Measurements from ENCODE around the gene RBM20. TPM values are rescaled to one million over a fixed set of nuclear protein-coding genes. Genes with fewer than 3 reads are reported as not detected.

RBM20 gene
- total RNA-seq, 4 donors from 2014 or later, result 0.54 to 4.3 (median 1.5) TPM

DNA sequence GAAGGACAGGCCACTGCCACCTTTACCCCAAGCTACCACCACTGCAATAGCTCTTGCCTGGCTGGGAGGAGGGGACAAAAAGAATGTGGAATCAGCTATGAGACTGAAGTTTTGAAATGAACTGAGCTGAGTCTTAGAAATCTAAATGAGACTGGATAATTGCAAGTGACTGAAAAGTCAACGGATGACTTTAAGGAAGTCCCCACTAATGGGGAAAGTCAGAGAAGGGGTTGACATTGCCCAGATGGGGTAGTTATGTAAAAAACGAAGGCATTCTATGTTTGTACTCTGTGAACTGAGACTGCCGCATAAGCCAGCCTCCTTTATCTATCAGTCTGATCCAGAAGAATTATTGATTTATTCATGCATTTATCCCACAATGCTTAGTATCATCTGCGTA, 67.2 kb downstream of the RBM20 start:
- WGBS, 2 donors, result 86 to 87% methylated on average over 4 of the region's 4 CpGs
- H3K4me3 ChIP-seq (replicated peaks in 1 of 3), result no peak overlapping the region
- intact Hi-C loops (cut with DNase I), result no loop called here

DNA sequence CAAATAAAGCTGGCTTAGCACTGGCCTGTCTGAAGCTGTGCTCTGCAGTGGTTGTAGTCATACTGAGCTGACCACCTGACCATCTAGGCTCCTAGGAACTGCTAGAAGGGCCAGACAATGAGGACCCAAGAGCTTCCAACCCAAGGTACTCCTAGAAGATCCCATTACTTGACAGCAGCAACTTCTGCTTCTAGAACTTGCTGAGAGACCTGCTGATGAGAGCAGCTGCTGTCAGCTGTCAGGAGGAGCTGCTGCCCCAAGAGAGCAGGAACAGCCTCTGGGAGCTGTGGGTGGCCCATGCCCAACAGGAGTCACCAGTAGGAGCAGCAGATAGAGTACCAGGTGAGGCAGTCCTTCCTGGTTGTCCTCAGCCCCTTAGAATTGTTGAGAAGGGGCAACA, 70.2 kb downstream of the RBM20 start:
- Histone ChIP-seq H3K4me1 (no peaks in the 10 kb centered on the region), H3K9me3 (no peaks in the 10 kb centered on the region), H3K4me3 (replicated peaks in 1 of 3) (no peak overlapping the region), H3K27ac (no peak overlapping the region), H3K36me3 (no peaks in the 10 kb centered on the region), H3K27me3 (no peaks in the 10 kb centered on the region)
- DNase-seq, result no peak
- intact Hi-C loops (cut with DNase I), result no loop called here
- no peak for TF ChIP-seq POLR2A (IDR thresholded peaks at IDR 0.05)
- TF ChIP-seq, protein P1, sequence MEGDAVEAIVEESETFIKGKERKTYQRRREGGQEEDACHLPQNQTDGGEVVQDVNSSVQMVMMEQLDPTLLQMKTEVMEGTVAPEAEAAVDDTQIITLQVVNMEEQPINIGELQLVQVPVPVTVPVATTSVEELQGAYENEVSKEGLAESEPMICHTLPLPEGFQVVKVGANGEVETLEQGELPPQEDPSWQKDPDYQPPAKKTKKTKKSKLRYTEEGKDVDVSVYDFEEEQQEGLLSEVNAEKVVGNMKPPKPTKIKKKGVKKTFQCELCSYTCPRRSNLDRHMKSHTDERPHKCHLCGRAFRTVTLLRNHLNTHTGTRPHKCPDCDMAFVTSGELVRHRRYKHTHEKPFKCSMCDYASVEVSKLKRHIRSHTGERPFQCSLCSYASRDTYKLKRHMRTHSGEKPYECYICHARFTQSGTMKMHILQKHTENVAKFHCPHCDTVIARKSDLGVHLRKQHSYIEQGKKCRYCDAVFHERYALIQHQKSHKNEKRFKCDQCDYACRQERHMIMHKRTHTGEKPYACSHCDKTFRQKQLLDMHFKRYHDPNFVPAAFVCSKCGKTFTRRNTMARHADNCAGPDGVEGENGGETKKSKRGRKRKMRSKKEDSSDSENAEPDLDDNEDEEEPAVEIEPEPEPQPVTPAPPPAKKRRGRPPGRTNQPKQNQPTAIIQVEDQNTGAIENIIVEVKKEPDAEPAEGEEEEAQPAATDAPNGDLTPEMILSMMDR (IDR thresholded peaks at IDR 0.05), result no peak

More for the DNA sequence above, 67.2 kb downstream of the RBM20 start:
- TF ChIP-seq POLR2A (IDR thresholded peaks at IDR 0.05), result no peak
- TF ChIP-seq, protein P1 (IDR thresholded peaks at IDR 0.05), result no peak
- Histone ChIP-seq H3K27ac (no peak overlapping the region), H3K27me3 (no peaks in the 10 kb centered on the region), H3K4me1 (no peaks in the 10 kb centered on the region), H3K36me3 (no peaks in the 10 kb centered on the region), H3K9me3 (no peaks in the 10 kb centered on the region)
- DNase-seq, result no peak

DNA sequence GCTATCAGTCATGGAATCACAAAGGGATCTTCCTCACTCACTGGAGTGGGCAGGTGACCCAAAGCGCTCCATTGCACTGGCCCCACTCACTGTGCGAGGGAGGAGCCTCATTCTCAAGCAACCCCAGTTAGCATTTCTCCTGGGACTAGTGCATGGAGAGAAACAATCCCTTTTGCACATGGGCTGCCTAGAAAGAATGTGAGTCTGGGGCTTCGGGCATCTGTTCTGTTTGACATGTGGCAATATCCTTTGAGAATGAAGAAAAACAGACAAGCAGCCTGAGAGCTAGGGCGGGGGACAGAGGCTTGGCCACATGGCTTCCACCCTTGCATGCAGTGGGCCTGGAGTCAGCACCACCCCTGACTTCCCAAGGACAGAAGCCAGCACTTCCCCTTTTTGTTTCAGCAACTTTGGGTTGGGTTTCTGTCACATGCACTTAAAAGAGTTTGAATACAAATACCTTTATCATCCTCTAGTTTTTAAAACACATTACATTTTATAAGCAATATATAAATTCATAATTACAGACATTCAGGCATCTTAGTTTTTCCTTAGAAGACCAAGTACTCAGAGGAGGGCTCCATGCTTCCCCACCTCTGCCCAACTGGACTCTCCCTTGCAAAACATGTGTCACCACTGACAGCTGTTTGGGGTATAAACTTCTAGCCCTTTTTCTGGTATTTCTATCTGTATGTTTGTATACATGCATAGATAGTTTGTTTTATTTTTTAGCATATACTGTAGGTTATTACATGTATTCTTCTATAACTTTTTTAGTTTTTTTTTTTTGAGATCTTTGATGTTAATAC, 73.8 kb downstream of the RBM20 start:
- Histone ChIP-seq H3K4me1 (no peaks in the 10 kb centered on the region), H3K36me3 (no peaks in the 10 kb centered on the region), H3K27ac (no peak overlapping the region), H3K27me3 (no peaks in the 10 kb centered on the region), H3K4me3 (replicated peaks in 1 of 3) (no peak overlapping the region), H3K9me3 (no peaks in the 10 kb centered on the region)
- TF ChIP-seq, protein P1 (IDR thresholded peaks at IDR 0.05), result no peak
- no peak for TF ChIP-seq POLR2A (IDR thresholded peaks at IDR 0.05)
- DNase-seq, result peak in 1 of 2 donors; percentile 13
- 62 to 79% methylated on average over 4 of the region's 4 CpGs for WGBS, 2 donors
- intact Hi-C loops (cut with DNase I), result no loop called here

DNA sequence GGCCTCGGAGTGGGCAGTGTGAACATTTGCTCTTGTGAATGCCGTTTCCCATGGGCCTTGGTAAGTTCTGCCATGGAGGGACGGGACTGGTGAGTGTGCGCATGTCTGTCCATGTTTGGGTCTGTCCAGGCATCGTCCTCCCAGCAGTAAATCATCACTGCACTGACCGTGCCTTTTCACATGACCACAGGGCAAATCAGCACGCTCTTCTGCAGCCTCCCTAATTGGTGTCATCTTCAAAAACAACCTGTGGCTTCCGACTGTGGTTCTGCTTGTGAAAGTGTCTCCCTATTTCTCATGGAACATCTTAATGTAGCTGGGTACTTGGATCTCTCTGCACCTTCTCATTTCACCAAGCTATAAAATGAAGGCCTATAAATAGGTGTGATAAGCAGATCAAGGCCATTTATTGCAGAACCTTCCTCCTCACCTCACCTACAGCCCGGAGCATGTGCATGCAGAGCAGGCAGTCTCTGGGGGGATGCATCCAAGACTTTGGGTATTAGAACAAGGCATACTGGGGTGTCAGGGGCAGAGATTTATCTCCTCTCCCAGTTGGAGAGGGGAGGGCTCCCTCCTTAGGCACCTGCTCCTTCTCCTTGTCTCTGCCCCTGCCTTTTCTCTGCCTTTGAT, 77.4 kb downstream of the RBM20 start:
- 94 to 95% methylated on average over 9 of the region's 9 CpGs for WGBS, 2 donors
- no peaks in the 10 kb centered on the region for H3K4me1 ChIP-seq
- H3K27me3 ChIP-seq, result no peaks in the 10 kb centered on the region
- no peak overlapping the region for H3K4me3 ChIP-seq (replicated peaks in 1 of 3)
- DNase-seq, result no peak
- H3K27ac ChIP-seq, result no peak overlapping the region
- no peaks in the 10 kb centered on the region for H3K36me3 ChIP-seq
- H3K9me3 ChIP-seq, result no peaks in the 10 kb centered on the region
- intact Hi-C loops (cut with DNase I), result no loop called here
- TF ChIP-seq, protein P1 (IDR thresholded peaks at IDR 0.05), result no peak
- no peak for TF ChIP-seq POLR2A (IDR thresholded peaks at IDR 0.05)

DNA sequence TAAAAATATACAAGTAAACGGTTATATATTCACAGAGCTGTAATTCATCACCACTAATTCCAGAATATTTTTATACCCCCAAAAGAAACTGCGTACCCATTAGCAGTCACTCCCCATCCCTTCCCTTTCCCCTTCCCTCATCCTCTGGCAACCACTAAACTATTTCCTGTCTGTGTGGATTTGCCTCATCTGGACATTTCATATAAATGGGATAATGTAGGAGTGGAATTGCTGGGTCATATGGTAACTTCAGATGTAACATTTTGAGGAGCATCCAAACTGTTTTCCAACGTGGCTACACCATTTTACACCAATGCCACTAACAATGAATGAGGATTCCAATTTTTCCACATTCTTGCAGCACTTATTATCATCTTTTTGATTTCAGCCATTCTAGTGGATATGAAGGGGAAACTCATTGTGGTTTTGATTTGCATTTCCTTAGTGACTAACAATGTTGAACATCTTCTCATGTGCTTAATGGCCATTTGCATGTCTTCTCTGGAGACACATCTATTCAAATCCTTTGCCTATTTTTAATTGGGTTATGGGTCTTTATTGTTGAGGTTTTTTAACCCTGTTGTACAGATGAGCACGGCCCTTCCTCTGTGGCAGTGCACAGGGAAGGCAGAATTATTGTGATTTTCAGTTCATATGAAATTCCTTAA, 79.2 kb downstream of the RBM20 start:
- Histone ChIP-seq H3K9me3 (no peaks in the 10 kb centered on the region), H3K36me3 (no peaks in the 10 kb centered on the region), H3K27ac (no peak overlapping the region), H3K4me1 (no peaks in the 10 kb centered on the region), H3K27me3 (no peaks in the 10 kb centered on the region), H3K4me3 (replicated peaks in 1 of 3) (no peak overlapping the region)
- no peak for DNase-seq
- intact Hi-C loops (cut with DNase I), result no loop called here
- TF ChIP-seq POLR2A (IDR thresholded peaks at IDR 0.05), result no peak
- TF ChIP-seq, protein P1 (IDR thresholded peaks at IDR 0.05), result no peak
- 79 to 83% methylated on average over 4 of the region's 4 CpGs for WGBS, 2 donors

Measured in thyroid gland (tissue), 4 donors.